Measurements from ENCODE around the gene ZNF862.

The ZNF862 gene

DNA sequence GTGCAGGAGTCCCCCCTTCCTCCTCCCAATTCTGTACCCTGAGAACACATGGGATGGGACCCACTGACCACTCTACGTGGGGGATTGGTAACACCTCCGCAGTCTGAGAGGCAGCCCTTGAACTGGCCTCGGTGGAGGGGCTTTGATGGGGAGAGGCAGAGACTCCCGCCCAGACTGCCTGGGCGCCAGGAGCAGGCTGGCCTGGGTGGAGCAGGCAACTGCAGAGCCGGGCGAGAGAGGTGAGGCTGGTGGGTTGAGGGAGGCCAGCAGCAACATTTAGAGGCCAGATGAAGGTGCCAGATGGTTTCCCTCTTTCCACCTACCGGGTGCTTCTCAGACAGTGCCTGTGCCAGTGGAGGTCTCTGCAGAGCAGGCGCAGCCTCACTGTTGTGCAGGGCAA, 34.1 kb upstream of the ZNF862 start:
- DNase-seq = no peak
- H3K36me3 ChIP-seq = no peaks in the 10 kb centered on the region
- H3K9me3 ChIP-seq = no peaks in the 10 kb centered on the region
- H3K4me3 ChIP-seq (ENCODE audit: low read depth, low read length) = no peak overlapping the region
- H3K4me1 ChIP-seq = no peaks in the 10 kb centered on the region
- TF ChIP-seq, protein P1, sequence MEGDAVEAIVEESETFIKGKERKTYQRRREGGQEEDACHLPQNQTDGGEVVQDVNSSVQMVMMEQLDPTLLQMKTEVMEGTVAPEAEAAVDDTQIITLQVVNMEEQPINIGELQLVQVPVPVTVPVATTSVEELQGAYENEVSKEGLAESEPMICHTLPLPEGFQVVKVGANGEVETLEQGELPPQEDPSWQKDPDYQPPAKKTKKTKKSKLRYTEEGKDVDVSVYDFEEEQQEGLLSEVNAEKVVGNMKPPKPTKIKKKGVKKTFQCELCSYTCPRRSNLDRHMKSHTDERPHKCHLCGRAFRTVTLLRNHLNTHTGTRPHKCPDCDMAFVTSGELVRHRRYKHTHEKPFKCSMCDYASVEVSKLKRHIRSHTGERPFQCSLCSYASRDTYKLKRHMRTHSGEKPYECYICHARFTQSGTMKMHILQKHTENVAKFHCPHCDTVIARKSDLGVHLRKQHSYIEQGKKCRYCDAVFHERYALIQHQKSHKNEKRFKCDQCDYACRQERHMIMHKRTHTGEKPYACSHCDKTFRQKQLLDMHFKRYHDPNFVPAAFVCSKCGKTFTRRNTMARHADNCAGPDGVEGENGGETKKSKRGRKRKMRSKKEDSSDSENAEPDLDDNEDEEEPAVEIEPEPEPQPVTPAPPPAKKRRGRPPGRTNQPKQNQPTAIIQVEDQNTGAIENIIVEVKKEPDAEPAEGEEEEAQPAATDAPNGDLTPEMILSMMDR (IDR thresholded peaks at IDR 0.05; ENCODE audit: low read depth, low read length) = no peak
- H3K27me3 ChIP-seq = no peaks in the 10 kb centered on the region

DNA sequence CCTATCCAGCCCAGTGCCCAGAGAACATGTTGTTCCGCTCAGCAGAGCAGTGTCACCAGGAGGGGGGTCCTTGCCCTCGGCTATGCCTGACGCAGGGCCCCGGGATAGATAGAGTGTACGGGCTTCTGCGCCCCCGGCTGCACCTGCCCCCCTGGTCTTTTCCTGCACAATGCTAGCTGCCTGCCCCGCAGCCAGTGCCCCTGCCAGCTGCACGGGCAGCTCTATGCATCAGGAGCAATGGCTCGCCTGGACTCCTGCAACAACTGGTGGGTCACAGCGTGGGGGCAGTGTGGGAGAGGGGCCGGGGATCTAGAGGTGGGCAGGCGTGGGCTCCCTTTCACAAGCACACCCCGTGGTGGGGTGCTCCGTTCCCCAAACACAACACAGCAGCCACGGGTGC, 31.4 kb upstream of the ZNF862 start:
- TF ChIP-seq, protein P1 (IDR thresholded peaks at IDR 0.05; ENCODE audit: low read depth, low read length) = no peak
- Histone ChIP-seq H3K27me3 (no peaks in the 10 kb centered on the region), H3K4me1 (no peaks in the 10 kb centered on the region), H3K9me3 (no peaks in the 10 kb centered on the region), H3K4me3 (ENCODE audit: low read depth, low read length) (no peak overlapping the region), H3K36me3 (no peaks in the 10 kb centered on the region)
- no peak for DNase-seq

DNA sequence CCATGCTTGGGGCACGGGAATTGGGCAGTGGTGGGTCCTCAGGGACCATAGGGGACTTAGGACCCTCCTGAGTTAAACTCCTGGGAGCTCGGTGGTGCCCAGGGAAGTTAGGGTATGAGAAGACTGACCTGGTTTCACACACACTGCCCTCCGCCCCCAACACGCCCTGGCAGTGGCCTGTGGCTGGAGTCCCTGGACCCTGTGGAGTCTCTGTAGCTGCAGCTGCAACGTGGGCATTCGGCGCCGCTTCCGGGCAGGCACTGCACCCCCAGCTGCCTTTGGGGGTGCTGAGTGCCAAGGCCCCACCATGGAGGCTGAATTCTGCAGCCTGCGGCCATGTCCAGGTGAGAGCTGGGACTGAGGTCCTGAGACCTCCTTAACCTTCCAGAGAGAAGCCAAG, 29.9 kb upstream of the ZNF862 start:
- no peaks in the 10 kb centered on the region for H3K9me3 ChIP-seq
- H3K4me3 ChIP-seq (ENCODE audit: low read depth, low read length) = no peak overlapping the region
- no peaks in the 10 kb centered on the region for H3K27me3 ChIP-seq
- no peaks in the 10 kb centered on the region for H3K4me1 ChIP-seq
- TF ChIP-seq, protein P1 (IDR thresholded peaks at IDR 0.05; ENCODE audit: low read depth, low read length) = no peak
- no peaks in the 10 kb centered on the region for H3K36me3 ChIP-seq
- DNase-seq = no peak

DNA sequence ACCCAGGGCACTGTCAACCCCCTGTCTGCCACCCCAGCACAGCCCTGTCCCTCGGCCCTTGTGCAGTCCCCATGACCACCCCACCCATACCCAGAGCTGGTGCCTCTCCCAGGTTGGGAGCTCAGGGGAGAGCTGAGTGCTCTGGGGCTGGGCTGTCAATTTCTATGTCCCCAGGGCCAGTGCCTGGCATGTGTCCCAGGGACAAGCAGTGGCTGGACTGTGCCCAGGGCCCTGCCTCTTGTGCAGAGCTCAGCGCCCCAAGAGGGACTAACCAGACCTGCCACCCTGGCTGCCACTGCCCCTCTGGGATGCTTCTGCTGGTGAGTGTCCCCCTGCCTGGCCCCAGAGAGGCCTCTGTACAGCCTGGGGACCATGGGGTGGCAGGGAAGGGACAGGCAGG, 29.0 kb upstream of the ZNF862 start:
- TF ChIP-seq, protein P1 (IDR thresholded peaks at IDR 0.05; ENCODE audit: low read depth, low read length) = no peak
- Histone ChIP-seq H3K36me3 (no peaks in the 10 kb centered on the region), H3K4me3 (ENCODE audit: low read depth, low read length) (no peak overlapping the region), H3K4me1 (no peaks in the 10 kb centered on the region), H3K9me3 (no peaks in the 10 kb centered on the region), H3K27me3 (no peaks in the 10 kb centered on the region)
- no peak for DNase-seq

DNA sequence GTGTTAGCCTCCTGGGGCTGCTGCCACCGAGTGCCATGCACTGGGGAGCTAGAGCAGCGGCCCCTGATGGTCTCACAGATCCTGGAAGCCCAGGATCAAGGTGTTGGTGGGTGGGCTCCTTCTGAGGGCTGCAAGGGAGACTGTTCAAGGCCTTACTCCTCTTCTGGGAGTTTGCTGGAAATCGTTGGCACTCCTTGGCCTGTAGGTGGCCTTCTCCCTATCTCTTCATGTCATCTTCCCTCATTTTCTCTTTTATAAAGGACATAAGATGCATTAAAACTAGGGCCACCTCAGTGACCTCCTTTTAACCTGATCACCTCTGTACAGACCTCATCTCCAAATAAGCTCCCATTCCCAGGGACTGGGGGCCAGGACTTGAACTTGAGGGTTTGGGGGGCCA, 27.0 kb upstream of the ZNF862 start:
- Histone ChIP-seq H3K4me3 (ENCODE audit: low read depth, low read length) (no peak overlapping the region), H3K4me1 (no peaks in the 10 kb centered on the region), H3K27me3 (no peaks in the 10 kb centered on the region), H3K9me3 (no peaks in the 10 kb centered on the region), H3K36me3 (no peaks in the 10 kb centered on the region)
- DNase-seq = no peak
- TF ChIP-seq, protein P1 (IDR thresholded peaks at IDR 0.05; ENCODE audit: low read depth, low read length) = peak; percentile 26

DNA sequence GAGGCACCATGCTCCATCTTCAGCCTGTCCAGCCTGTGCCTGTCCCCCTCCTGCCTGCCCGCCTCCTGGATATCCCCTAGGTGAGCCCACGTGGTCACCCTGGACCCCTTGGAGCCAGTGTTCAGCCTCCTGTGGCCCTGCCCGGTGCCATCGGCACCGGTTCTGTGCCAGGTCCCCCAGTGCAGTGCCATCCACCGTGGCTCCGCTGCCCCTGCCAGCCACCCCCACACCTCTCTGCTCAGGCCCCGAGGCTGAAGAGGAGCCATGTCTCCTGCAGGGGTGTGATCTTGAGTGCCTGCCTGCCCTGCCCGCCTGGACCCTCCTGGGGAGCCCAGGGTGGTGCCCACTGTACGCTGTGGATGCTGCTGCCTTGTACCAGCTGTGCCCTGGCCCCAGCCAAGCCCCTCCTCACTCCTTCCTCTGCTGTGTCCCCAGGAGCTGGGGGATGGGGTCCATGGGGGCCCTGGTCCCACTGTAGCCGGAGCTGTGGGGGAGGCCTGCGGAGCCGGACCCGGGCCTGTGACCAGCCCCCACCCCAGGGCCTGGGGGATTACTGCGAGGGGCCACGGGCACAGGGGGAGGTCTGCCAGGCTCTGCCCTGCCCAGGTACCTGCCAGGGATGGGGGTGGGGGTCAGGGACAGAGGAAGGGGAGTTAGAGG, 26.2 kb upstream of the ZNF862 start:
- no peaks in the 10 kb centered on the region for H3K4me1 ChIP-seq
- H3K9me3 ChIP-seq = no peaks in the 10 kb centered on the region
- TF ChIP-seq, protein P1 (IDR thresholded peaks at IDR 0.05; ENCODE audit: low read depth, low read length) = no peak
- no peak overlapping the region for H3K4me3 ChIP-seq (ENCODE audit: low read depth, low read length)
- no peaks in the 10 kb centered on the region for H3K27me3 ChIP-seq
- no peak for DNase-seq
- no peaks in the 10 kb centered on the region for H3K36me3 ChIP-seq

Measured in BE2C (cell line).